Gastrocnemius medialis (tissue), 4 donors: ENCODE results near the gene TAMALIN.

Experiments used
- CTCF ChIP-seq, 5 experiments: fragments of 450-650 bp in 3 of 5; fragments of 200-600 bp in 2 of 5; sonication (generic) in 2 of 5; IDR thresholded peaks in 4 of 5; conservative IDR thresholded peaks in 1 of 5; 1 replicate in 4 of 5; 2 replicates in 1 of 5; pipeline ENCODE4 v1.5.1; 2016 to 2019; ENCODE audit warnings: antibody characterized with exemption in 5 of 5, mild to moderate bottlenecking in 3 of 5, moderate library complexity in 3 of 5
- POLR2A ChIP-seq, 2 donors: fragments of 450-650 bp; IDR thresholded peaks; one replicate each; pipeline ENCODE4 v1.6.1; 2017; ENCODE audit warnings: antibody characterized with exemption in 2 of 2, mild to moderate bottlenecking in 2 of 2, moderate library complexity in 2 of 2

DNA sequence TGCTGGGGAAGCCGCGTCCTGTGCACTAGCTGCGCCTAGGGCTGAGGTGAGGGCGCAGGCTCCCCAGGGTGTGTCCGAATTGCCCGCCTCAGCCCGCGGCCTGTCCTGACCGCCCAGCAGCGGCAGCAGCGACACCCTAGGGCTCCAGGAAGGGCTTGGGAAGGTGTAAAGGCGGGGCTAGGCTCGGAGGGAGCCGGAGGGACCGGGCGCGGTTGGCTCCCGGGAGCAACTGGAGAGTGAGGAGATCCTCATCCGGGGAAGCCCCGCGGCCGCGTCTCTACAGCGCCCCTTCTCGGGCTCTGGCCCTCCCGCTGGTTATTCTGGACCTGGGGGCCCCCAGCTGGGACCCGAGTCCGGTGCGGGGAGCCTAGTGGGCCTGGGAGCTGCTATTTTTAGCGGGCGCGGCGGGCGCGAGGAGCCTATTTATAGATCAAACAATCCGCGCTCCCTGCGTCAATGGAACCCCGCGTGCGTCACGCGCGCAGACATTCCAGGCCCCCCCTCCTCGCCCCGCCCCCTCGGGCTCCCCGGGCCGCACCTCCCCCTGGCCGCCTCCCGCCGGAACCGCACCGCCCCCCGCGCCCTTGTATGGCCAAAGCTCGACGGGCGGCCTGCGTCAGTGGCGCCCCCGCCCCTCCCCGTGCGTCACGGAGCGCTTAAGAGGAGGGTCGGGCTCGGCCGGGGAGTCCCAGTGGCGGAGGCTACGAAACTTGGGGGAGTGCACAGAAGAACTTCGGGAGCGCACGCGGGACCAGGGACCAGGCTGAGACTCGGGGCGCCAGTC is 44.2 kb downstream of the TAMALIN start, which contains the start of gene NR4A1:
- TF ChIP-seq CTCF (IDR thresholded peaks at IDR 0.05 in 4 of 5, conservative IDR thresholded peaks at IDR 0.05 in 1 of 5) (peak in 2 of 5 experiments; percentile 3 to 41), POLR2A (IDR thresholded peaks at IDR 0.05) (peak; percentile 94 to 98)
